ENCODE results near the gene SOCS1.
"Not testable (repeated sequence)": the region's sequence is repeated elsewhere in the genome, so short reads cannot be mapped to it uniquely, and the experiment has no call there.

SOCS1 gene

GRCh38 chr16:11224096-11224893 is 31.7 kb downstream of the SOCS1 start:
- DNase-seq = no peak

GRCh38 chr16:11220507-11220906 is 35.5 kb downstream of the SOCS1 start:
- not testable (repeated sequence) for DNase-seq

- DNase-seq = no peak
Measured at GRCh38 chr16:11219178-11219577, 36.8 kb downstream of the SOCS1 start.

GRCh38 chr16:11218604-11218962 is 37.4 kb downstream of the SOCS1 start:
- no peak for DNase-seq

GRCh38 chr16:11217651-11218603 is 38.1 kb downstream of the SOCS1 start:
- no peak for DNase-seq

GRCh38 chr16:11215935-11216556 is 40.0 kb downstream of the SOCS1 start:
- DNase-seq = no peak

GRCh38 chr16:11213799-11214198 is 42.2 kb downstream of the SOCS1 start:
- no peak for DNase-seq

- no peak for DNase-seq
Measured at GRCh38 chr16:11213373-11213772, 42.6 kb downstream of the SOCS1 start.

- DNase-seq = no peak
Measured at GRCh38 chr16:11212798-11213196, 43.2 kb downstream of the SOCS1 start.

- DNase-seq = no peak
Measured at GRCh38 chr16:11211977-11212797, 43.8 kb downstream of the SOCS1 start.

GRCh38 chr16:11211061-11211976 is 44.7 kb downstream of the SOCS1 start:
- no peak for DNase-seq

- DNase-seq = no peak
Measured at GRCh38 chr16:11210260-11210659, 45.7 kb downstream of the SOCS1 start.

- no peak for DNase-seq
Measured at GRCh38 chr16:11208916-11209665, 46.9 kb downstream of the SOCS1 start.

GRCh38 chr16:11207646-11208045 is 48.4 kb downstream of the SOCS1 start:
- DNase-seq = no peak

GRCh38 chr16:11205754-11206581 is 50.0 kb downstream of the SOCS1 start:
- peak; percentile 47 for DNase-seq

- DNase-seq = no peak
Measured at GRCh38 chr16:11205065-11205699, 50.8 kb downstream of the SOCS1 start.

- DNase-seq = no peak
Measured at GRCh38 chr16:11204513-11205047, 51.4 kb downstream of the SOCS1 start.

Measured in femur (tissue), 1 donor.